ENCODE measurements around the gene CCDC102A. TPM values are rescaled to one million over a fixed set of nuclear protein-coding genes. Genes with fewer than 3 reads are reported as not detected.
"Not testable (repeated sequence)": the region's sequence is repeated elsewhere in the genome, so short reads cannot be mapped to it uniquely, and the experiment has no call there.

The CCDC102A gene
- total RNA-seq, 2 donors from 2014 or later: 16.7 to 21.2 TPM

DNA sequence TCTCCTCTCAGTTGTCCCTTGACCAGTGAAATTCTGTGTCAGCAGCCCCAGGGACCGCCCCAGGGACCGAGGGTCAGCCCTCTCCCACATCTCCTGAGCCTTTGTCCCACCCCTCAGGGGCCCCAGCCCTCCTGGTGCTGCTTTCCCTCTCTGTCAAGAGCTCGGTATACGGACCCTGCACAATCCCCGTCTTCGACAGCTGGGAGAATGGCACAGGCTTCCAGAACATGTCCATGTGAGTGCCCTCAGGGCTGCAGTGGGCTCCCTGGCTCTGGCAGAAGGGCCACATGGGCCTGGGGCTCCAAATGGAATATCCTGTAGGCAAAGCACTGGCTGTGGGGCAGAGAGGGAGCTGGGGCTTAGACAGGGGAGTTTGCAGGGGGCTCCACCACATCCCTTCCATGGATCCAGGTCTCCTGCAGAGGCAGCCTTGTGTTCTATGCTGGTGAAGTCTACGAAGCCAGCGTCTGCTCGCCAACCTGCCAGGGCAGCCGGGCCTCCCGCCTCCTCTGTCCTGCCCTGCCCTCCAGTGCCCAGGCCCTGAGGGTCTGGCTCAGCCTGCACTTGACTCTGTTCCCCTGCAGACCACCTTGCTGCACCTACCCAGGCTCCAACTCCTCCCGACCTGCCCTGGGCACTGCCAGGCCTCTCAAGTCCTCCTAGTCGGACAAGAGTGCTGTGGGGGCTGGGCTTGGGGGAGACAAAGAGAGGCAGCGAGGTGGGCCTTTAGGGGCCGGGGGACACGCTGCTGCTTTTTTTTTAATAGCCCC is 34.1 kb upstream of the CCDC102A start:
- H3K36me3 Mint-ChIP-seq (ENCODE audit: low read depth): peaks cover 64% of the 10 kb centered on the region
- peak overlapping the region; percentile 46 for H3K27ac Mint-ChIP-seq
- no peak overlapping the region for H3K4me3 Mint-ChIP-seq
- no peak for ATAC-seq (replicated peaks)
- peaks cover 7% of the 10 kb centered on the region for H3K9me3 Mint-ChIP-seq
- peaks cover 23% of the 10 kb centered on the region for H3K4me1 Mint-ChIP-seq
- H3K27me3 Mint-ChIP-seq: no peaks in the 10 kb centered on the region

DNA sequence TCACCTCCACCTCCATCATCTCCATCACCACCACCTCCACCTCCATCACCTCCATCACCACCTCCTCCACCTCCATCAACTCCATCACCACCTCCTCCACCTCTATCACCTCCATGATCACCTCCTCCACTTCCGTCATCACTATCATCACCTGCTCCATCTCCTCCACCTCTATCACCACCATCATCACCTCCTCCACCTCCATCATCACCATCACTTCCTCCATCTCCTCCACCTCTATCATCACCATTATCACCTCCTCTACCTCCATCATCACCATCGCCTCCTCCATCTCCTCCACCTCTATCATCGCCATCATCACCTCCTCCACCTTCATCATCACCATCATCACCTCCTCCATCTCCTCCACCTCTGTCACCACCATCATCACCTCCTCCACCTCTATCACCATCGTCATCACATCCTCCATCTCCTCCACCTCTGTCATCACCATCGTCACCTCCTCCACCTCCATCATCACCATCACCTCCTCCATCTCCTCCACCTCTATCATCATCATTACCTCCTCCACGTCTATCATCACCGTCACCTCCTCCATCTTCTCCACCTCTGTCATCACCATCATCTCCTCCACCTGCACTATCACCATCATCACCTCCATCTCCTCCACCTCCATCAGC is 33.1 kb upstream of the CCDC102A start:
- Mint-ChIP-seq H3K27me3 (no peaks in the 10 kb centered on the region), H3K9me3 (peaks cover 7% of the 10 kb centered on the region), H3K4me3 (no peak overlapping the region), H3K4me1 (peaks cover 23% of the 10 kb centered on the region), H3K27ac (peak overlapping the region; percentile 46), H3K36me3 (ENCODE audit: low read depth) (peaks cover 73% of the 10 kb centered on the region)
- no peak for ATAC-seq (replicated peaks)

DNA sequence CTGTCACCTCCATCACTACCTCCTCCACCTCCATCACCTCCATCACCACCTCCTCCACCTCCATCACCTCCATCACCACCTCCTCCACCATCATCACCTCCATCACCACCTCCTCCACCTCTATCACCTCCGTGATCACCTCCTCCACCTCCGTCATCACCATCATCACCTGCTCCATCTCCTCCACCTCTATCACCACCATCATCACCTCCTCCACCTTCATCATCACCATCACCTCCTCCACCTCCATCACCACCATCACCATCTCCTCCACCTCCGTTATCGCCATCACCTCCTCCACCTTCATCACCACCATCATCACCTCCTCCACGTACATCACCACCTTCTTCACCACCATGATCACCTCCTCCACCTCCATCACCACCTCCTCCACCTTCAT is 32.4 kb upstream of the CCDC102A start:
- H3K9me3 Mint-ChIP-seq; ATAC-seq (replicated peaks); H3K4me3 Mint-ChIP-seq; H3K27me3 Mint-ChIP-seq: not testable (repeated sequence)
- H3K36me3 Mint-ChIP-seq (ENCODE audit: low read depth): peaks cover 75% of the 10 kb centered on the region
- peaks cover 23% of the 10 kb centered on the region for H3K4me1 Mint-ChIP-seq
- peak overlapping the region; percentile 46 for H3K27ac Mint-ChIP-seq

DNA sequence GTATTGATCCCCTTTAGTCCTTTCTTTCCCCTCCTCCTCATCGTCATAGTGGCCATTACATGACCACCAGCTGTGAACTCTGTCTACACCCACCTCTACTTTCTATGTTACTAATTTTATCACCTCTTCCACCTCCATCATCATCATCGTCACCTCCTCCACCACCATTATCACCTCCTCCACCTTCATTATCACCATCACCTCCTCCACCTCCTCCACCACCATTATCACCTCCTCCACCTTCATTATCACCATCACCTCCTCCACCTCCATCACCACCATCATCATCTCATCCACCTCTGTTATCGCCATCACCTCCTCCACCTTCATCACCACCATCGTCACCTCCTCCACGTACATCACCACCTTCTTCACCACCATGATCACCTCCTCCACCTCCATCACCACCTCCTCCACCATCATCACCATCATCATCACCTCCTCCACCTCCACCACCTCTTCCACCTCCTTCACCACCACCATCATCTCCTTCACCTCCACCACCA is 31.9 kb upstream of the CCDC102A start:
- Mint-ChIP-seq H3K27ac (no peak overlapping the region), H3K4me1 (peaks cover 20% of the 10 kb centered on the region), H3K9me3 (peaks cover 7% of the 10 kb centered on the region)

DNA sequence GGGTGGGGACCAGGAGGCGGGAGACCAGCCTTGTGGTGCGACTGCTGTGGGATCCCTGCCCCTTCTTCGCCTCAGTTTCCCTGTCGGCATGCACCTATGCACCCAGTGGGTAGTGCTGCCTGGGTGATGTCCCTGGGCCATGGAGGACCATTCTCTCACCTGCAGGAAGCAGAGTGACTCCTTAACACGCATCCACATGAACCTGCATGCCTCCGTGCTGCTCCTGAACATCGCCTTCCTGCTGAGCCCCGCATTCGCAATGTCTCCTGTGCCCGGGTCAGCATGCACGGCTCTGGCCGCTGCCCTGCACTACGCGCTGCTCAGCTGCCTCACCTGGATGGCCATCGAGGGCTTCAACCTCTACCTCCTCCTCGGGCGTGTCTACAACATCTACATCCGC is 31.3 kb upstream of the CCDC102A start:
- Mint-ChIP-seq H3K9me3 (peaks cover 7% of the 10 kb centered on the region), H3K36me3 (ENCODE audit: low read depth) (peaks cover 76% of the 10 kb centered on the region), H3K4me3 (no peak overlapping the region), H3K27me3 (no peaks in the 10 kb centered on the region), H3K4me1 (peaks cover 18% of the 10 kb centered on the region), H3K27ac (no peak overlapping the region)
- no peak for ATAC-seq (replicated peaks)

More for the DNA sequence above, 31.9 kb upstream of the CCDC102A start:
- Mint-ChIP-seq H3K4me3 (no peak overlapping the region), H3K36me3 (ENCODE audit: low read depth) (peaks cover 75% of the 10 kb centered on the region), H3K27me3 (no peaks in the 10 kb centered on the region)
- ATAC-seq (replicated peaks): no peak

DNA sequence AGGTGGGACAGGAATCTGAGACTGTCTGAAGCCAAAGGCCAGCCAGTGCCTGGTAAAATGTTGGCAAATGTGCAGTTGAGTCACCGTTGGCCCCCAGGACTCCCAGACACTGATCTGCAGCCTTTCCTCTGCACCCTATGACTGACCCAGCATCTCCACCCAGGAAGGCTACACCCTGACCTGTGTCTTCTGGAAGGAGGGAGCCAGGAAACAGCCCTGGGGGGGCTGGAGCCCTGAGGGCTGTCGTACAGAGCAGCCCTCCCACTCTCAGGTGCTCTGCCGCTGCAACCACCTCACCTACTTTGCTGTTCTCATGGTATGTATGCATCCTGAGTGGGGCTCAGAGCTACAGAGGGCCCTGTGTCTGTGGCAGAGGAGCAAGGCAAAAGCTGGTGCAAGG is 30.1 kb upstream of the CCDC102A start:
- H3K4me1 Mint-ChIP-seq: peaks cover 18% of the 10 kb centered on the region
- no peak overlapping the region for H3K4me3 Mint-ChIP-seq
- peak overlapping the region; percentile 34 for H3K27ac Mint-ChIP-seq
- ATAC-seq (replicated peaks): no peak
- no peaks in the 10 kb centered on the region for H3K27me3 Mint-ChIP-seq
- peaks cover 8% of the 10 kb centered on the region for H3K9me3 Mint-ChIP-seq
- H3K36me3 Mint-ChIP-seq (ENCODE audit: low read depth): peaks cover 88% of the 10 kb centered on the region

DNA sequence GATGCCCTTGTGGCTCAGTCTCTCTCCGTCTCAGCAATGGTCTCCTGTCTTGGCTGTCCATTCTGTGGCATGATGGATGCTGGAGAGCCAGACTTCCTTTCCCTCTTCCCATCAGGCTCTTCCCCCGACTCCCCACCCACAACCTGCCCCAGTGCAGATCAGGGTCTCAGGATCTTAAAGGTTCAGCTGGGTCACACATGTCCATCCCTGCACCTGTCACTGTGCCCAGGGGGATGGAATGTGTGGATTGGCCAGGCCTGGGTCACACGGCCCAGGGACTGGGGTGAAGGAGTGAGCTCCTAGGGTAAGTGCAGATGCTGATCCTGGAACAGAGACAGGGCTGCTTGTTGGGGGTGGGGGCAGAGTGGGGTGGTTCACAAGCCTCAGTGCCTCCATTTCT is 29.1 kb upstream of the CCDC102A start:
- Mint-ChIP-seq H3K9me3 (peaks cover 12% of the 10 kb centered on the region), H3K36me3 (ENCODE audit: low read depth) (peaks cover 94% of the 10 kb centered on the region), H3K27ac (no peak overlapping the region), H3K4me3 (no peak overlapping the region), H3K4me1 (peaks cover 18% of the 10 kb centered on the region), H3K27me3 (no peaks in the 10 kb centered on the region)
- no peak for ATAC-seq (replicated peaks)

DNA sequence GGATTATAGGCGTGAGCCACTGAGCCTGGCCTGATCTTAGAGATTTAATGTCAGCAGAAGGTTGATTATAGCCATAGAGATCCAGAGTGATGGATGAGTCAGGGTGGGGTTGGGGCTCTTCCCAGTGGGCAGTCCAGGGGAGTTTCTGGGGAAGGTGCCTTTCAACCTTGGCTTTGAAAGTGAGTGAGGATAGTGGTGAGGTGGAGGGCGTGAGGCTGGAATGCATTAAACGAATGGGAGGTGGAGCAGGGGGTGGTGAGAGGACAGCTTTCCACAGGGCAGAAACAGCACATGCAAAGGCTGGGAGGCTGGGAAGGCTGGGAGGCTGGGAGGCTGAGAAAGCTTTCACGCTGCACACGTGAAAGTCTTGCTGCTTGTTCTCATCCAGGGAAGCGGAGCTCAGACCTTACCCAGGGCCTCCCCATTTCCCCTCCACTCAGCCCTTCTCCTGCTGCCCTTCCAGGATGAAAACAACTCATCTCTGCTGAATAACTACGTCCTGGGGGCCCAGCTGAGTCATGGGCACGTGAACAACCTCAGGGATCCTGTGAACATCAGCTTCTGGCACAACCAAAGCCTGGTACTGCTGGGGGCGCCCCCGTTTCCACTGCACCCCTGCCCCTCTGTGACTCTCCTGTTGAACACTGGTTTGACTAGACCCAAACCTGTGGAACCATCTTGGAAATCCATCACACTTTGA is 28.4 kb upstream of the CCDC102A start:
- Mint-ChIP-seq H3K27me3 (no peaks in the 10 kb centered on the region), H3K4me1 (peaks cover 14% of the 10 kb centered on the region), H3K36me3 (ENCODE audit: low read depth) (peaks cover 94% of the 10 kb centered on the region), H3K27ac (no peak overlapping the region), H3K9me3 (peaks cover 10% of the 10 kb centered on the region), H3K4me3 (no peak overlapping the region)
- no peak for ATAC-seq (replicated peaks)

DNA sequence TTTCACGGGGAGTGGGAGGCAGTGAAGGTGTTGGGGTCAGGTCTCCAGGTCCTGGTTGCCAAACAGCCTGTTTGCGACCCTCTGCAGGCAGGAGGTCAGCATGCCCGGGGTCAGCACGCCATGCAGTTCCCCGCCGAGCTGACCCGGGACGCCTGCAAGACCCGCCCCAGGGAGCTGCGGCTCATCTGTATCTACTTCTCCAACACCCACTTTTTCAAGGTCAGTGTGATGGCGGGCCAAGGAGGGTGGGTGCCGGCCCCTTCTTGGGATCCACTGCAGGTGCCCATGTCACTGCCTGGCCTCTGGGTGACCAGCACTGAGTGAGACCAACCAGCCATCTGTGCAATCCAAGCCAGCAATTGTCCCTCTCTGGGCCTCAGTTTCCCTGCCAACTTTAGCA is 27.4 kb upstream of the CCDC102A start:
- Mint-ChIP-seq H3K27ac (no peak overlapping the region), H3K4me3 (no peak overlapping the region), H3K4me1 (peaks cover 4% of the 10 kb centered on the region), H3K36me3 (ENCODE audit: low read depth) (peaks cover 89% of the 10 kb centered on the region), H3K27me3 (no peaks in the 10 kb centered on the region), H3K9me3 (peaks cover 5% of the 10 kb centered on the region)
- no peak for ATAC-seq (replicated peaks)

DNA sequence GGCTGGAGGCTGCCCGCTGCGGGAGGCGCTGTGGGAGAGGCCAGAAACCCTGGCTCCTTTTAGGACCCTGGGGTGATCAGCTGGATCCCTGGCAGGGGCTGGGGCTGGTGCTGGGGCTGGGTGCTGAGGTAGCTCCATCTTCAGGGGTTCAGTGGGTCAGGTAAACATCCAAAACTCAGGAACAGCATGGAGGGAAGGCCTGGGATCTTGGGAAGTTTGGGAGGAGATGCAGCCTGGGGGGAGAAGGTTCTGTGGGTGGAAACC is 27.0 kb upstream of the CCDC102A start:
- H3K36me3 Mint-ChIP-seq (ENCODE audit: low read depth): peaks cover 86% of the 10 kb centered on the region
- H3K4me3 Mint-ChIP-seq: no peak overlapping the region
- peaks cover 5% of the 10 kb centered on the region for H3K9me3 Mint-ChIP-seq
- no peaks in the 10 kb centered on the region for H3K27me3 Mint-ChIP-seq
- H3K27ac Mint-ChIP-seq: no peak overlapping the region
- H3K4me1 Mint-ChIP-seq: peaks cover 4% of the 10 kb centered on the region
- no peak for ATAC-seq (replicated peaks)

DNA sequence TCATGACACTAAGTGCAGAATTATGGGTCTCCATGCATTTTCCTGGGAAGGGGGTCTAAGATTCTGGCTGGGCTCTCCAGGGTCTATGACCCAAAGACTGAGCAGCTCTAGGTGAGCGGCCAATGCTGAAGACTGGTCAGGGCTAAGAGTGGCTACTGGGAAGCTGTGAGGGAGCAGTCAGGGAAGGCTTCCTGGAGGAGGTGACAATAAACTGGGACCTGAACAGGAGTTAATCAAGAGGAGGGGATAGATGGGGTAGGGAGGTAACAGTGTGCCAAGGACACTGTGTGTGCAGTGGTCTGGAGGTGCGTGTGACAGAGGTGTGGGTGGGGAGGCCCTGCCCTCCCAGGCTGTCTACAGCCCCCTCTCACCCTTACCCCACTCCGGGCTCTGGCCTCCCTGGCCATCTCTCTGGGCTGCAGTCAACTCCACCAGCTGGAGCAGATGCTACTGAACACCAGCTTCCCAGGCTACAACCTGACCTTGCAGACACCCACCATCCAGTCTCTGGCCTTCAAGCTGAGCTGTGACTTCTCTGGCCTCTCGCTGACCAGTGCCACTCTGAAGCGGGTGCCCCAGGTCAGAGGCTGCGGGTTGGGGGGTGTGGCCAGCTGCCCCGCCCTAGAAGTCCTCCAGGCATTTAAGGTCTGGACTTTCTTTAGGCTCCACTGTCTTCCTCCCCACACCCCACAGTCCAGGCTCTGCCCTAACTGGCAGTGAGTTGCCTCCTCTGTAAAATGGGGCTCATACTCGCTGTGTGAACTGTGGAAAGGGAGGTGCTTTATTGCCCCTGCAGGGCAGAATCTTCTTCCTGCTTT is 26.5 kb upstream of the CCDC102A start:
- ATAC-seq (replicated peaks): no peak
- peaks cover 5% of the 10 kb centered on the region for H3K9me3 Mint-ChIP-seq
- H3K36me3 Mint-ChIP-seq (ENCODE audit: low read depth): peaks cover 82% of the 10 kb centered on the region
- H3K27me3 Mint-ChIP-seq: no peaks in the 10 kb centered on the region
- H3K4me1 Mint-ChIP-seq: no peaks in the 10 kb centered on the region
- H3K4me3 Mint-ChIP-seq: no peak overlapping the region
- no peak overlapping the region for H3K27ac Mint-ChIP-seq

DNA sequence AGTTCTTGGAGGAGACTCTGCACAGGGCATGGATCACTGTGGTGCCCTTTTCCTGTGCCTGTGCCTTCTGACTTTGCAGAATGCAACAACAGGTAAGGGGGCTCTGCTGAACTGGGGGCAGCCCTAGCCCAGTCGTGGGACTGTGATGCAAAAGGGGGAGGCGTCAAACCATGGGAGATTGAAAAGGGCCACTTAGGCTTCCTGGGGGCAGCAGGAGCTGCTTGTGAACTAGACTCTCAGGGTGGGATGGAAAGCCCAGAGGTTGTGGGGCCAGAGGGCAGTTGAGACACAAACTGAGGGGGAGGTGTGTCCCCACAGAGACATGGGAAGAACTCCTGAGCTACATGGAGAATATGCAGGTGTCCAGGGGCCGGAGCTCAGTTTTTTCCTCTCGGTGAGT is 25.7 kb upstream of the CCDC102A start:
- H3K36me3 Mint-ChIP-seq (ENCODE audit: low read depth): peaks cover 82% of the 10 kb centered on the region
- ATAC-seq (replicated peaks): no peak

DNA sequence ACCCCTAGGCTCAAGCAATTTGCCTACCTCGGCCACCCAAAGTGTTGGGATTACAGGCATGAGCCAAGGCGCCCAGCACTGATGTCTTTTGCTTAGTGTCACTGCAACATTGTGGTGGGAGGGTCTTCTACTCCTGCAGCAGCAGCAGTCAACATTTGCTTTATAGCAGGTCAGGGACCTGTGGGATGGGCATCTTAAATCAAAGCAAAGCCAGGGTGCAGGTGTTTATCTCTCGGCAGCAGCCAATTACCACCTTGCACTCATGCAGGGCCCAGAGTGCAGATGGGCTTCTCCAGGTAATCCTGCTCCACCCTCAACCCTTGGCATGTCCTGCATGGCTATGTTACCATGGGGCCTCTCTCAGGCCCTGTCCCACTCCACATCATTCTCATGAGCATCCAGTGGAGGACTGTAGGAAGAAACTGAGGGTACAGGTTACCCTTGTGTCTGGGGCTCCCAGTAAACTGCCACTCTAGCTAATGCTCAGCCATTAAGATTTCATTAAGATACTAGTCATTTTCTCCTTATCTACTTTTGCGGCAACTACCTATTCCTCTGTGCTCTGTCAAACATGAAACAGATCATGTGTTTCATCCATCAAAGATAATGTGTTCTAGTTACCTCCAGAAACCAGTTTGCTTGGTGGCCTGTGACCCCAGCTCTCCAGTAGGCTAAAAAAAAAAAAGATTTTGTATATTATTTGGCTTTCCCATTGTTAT is 22.9 kb upstream of the CCDC102A start:
- Mint-ChIP-seq H3K4me3 (no peak overlapping the region), H3K36me3 (ENCODE audit: low read depth) (peaks cover 74% of the 10 kb centered on the region), H3K4me1 (peaks cover 5% of the 10 kb centered on the region), H3K27ac (no peak overlapping the region), H3K27me3 (no peaks in the 10 kb centered on the region), H3K9me3 (peaks cover 9% of the 10 kb centered on the region)
- ATAC-seq (replicated peaks): no peak

More for the DNA sequence above, 25.7 kb upstream of the CCDC102A start:
- Mint-ChIP-seq H3K9me3 (peaks cover 5% of the 10 kb centered on the region), H3K4me1 (no peaks in the 10 kb centered on the region), H3K4me3 (no peak overlapping the region), H3K27ac (no peak overlapping the region), H3K27me3 (no peaks in the 10 kb centered on the region)
